Measurements from ENCODE around the gene REN. TPM values are rescaled to one million over a fixed set of nuclear protein-coding genes. Genes with fewer than 3 reads are reported as not detected.

REN gene
- total and polyA plus RNA-seq, 9 donors = 1.0 to 71.6 (median 3.7) TPM

GRCh38 chr1:204139952-204140351 lies 26.2 kb downstream of the REN start:
- Histone ChIP-seq H3K36me3 (no peaks in the 10 kb centered on the region), H3K9me3 (no peaks in the 10 kb centered on the region), H3K4me1 (ENCODE audit: insufficient read depth) (peaks cover 5% of the 10 kb centered on the region), H3K27ac (no peak overlapping the region), H3K27me3 (no peaks in the 10 kb centered on the region), H3K4me3 (no peak overlapping the region)
- intact Hi-C loops (cut with DNase I) = no loop called here
- no peak for DNase-seq
- TF ChIP-seq POLR2A (IDR thresholded peaks at IDR 0.05) (no peak), CTCF (IDR thresholded peaks at IDR 0.05) (no peak), EP300 (IDR thresholded peaks at IDR 0.05) (no peak)
- WGBS, 3 donors = 93 to 98% (median 97%) methylated on average over 6 of the region's 6 CpGs

DNA sequence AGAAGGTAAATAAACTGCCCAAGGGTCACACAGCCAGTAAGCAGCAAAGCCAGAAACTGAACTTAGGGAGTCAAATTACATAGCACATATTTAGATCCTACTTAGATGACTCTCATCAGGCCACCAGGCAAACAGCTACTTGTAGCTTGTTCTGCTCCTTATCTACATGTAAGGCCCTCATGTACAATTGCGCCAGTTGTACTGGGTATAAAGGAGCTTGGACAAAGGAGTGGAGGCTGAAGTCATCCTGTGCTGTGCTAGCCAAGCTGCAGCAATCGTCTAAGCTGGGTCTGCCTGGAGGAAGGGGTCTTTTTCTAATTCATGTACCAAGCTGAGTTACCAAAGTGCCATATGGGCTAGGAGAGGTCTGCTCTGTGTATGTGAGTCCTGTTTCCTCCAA lies 27.0 kb downstream of the REN start:
- Histone ChIP-seq H3K4me3 (no peak overlapping the region), H3K27ac (no peak overlapping the region), H3K9me3 (no peaks in the 10 kb centered on the region), H3K4me1 (ENCODE audit: insufficient read depth) (peaks cover 5% of the 10 kb centered on the region), H3K36me3 (no peaks in the 10 kb centered on the region), H3K27me3 (no peaks in the 10 kb centered on the region)
- intact Hi-C loops (cut with DNase I) = no loop called here
- no peak for TF ChIP-seq POLR2A (IDR thresholded peaks at IDR 0.05)
- TF ChIP-seq EP300 (IDR thresholded peaks at IDR 0.05) = no peak
- TF ChIP-seq CTCF (IDR thresholded peaks at IDR 0.05) = no peak
- 88 to 95% (median 90%) methylated on average over 2 of the region's 2 CpGs for WGBS, 3 donors
- no peak for DNase-seq

- no peaks in the 10 kb centered on the region for H3K4me1 ChIP-seq (ENCODE audit: insufficient read depth)
- no peaks in the 10 kb centered on the region for H3K9me3 ChIP-seq
- no peaks in the 10 kb centered on the region for H3K36me3 ChIP-seq
- H3K27ac ChIP-seq = no peak overlapping the region
- TF ChIP-seq CTCF (IDR thresholded peaks at IDR 0.05) (no peak), POLR2A (IDR thresholded peaks at IDR 0.05) (no peak), EP300 (IDR thresholded peaks at IDR 0.05) (no peak)
- intact Hi-C loops (cut with DNase I) = no loop called here
- no peak for DNase-seq
- H3K27me3 ChIP-seq = no peaks in the 10 kb centered on the region
- WGBS, 3 donors = 57 to 82% (median 75%) methylated on average over 2 of the region's 2 CpGs
- no peak overlapping the region for H3K4me3 ChIP-seq
Measured at GRCh38 chr1:204136814-204137213, 29.3 kb downstream of the REN start.

DNA sequence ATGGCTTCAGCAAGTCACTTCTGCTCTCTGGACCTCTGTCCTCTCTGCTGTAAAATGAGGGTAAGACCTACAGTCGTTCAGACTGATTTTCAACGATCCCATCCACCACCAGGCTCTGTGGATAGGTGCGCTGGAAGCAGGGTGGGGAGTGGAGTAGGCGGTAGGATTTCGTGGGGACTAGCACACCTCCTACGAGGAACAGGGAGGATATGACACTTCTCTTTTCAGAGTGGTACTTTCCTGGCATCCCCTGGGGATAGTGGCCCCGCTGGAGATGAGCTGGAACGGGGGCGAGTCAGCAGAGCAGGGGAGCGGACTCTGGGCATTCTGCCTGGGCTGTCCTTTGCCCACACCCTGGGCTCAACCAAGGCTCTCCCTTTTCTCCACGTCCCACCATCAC lies 32.0 kb downstream of the REN start:
- peaks cover 17% of the 10 kb centered on the region for H3K4me1 ChIP-seq (ENCODE audit: insufficient read depth)
- H3K27ac ChIP-seq = no peak overlapping the region
- no peak for DNase-seq
- no peak overlapping the region for H3K4me3 ChIP-seq
- intact Hi-C loops (cut with DNase I) = no loop called here
- TF ChIP-seq EP300 (IDR thresholded peaks at IDR 0.05) = no peak
- no peak for TF ChIP-seq CTCF (IDR thresholded peaks at IDR 0.05)
- no peak for TF ChIP-seq POLR2A (IDR thresholded peaks at IDR 0.05)
- H3K27me3 ChIP-seq = no peaks in the 10 kb centered on the region
- H3K9me3 ChIP-seq = no peaks in the 10 kb centered on the region
- 82 to 86% (median 83%) methylated on average over 11 of the region's 11 CpGs for WGBS, 3 donors
- no peaks in the 10 kb centered on the region for H3K36me3 ChIP-seq

DNA sequence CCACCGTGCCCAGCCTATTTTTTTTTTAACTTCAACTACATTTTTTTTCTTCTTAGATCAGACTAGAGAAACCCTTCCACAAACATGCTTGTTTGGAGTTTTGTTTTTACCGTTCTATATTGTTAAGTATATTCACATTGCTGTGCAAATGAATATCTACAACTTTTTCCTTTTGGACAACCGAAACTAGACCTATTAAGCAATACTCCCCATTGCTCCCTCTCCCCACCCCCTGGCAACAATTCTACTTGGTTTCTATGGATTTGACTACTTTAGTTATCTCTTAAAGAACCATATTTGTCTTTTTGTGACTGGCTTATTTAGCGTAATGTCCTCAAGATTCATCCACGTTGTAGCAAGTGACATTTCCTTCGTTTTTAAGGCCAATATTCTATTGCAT lies 33.4 kb downstream of the REN start:
- no peak overlapping the region for H3K27ac ChIP-seq
- H3K9me3 ChIP-seq = no peaks in the 10 kb centered on the region
- no peak overlapping the region for H3K4me3 ChIP-seq
- no peaks in the 10 kb centered on the region for H3K36me3 ChIP-seq
- no peaks in the 10 kb centered on the region for H3K27me3 ChIP-seq
- DNase-seq = no peak
- TF ChIP-seq POLR2A (IDR thresholded peaks at IDR 0.05) = no peak
- no peak for TF ChIP-seq EP300 (IDR thresholded peaks at IDR 0.05)
- no peak for TF ChIP-seq CTCF (IDR thresholded peaks at IDR 0.05)
- peaks cover 17% of the 10 kb centered on the region for H3K4me1 ChIP-seq (ENCODE audit: insufficient read depth)
- 74 to 77% (median 76%) methylated on average over 6 of the region's 6 CpGs for WGBS, 3 donors
- intact Hi-C loops (cut with DNase I) = no loop called here

Data from ovary (tissue), 9 donors.